GM23248 (cell line): ENCODE results near the gene BACE2. TPM values are rescaled to one million over a fixed set of nuclear protein-coding genes. Genes with fewer than 3 reads are reported as not detected.
"Not testable (repeated sequence)": the region's sequence is repeated elsewhere in the genome, so short reads cannot be mapped to it uniquely, and the experiment has no call there.

Source experiments
- DNase-seq: peaks from one replicate; pipeline ENCODE4 v3.0.0-alpha.2; 2015
- H2AFZ ChIP-seq: fragments of 200-600 bp; sonication (generic); 2 replicates; pipeline ENCODE4 v1.6.1; 2016; ENCODE audit warnings: antibody characterized with exemption
- H3F3A ChIP-seq: fragments of 200-600 bp; sonication (generic); 2 replicates; pipeline ENCODE4 v1.6.1; 2016; ENCODE audit warnings: mild to moderate bottlenecking, antibody characterized with exemption, mixed run types; ENCODE audit not compliant: insufficient read depth
- H3K27ac ChIP-seq: fragments of 200-600 bp; sonication (generic); 2 replicates; pipeline ENCODE4 v1.5.1; 2016; ENCODE audit warnings: mild to moderate bottlenecking
- H3K27me3 ChIP-seq: fragments of 200-600 bp; sonication (generic); replicated peaks from 2 replicates; pipeline ENCODE4 v1.6.1; 2016; ENCODE audit warnings: mild to moderate bottlenecking; ENCODE audit not compliant: insufficient read depth
- H3K36me3 ChIP-seq: fragments of 200-600 bp; sonication (generic); 2 replicates; pipeline ENCODE4 v1.6.1; 2016; ENCODE audit warnings: low read depth, mild to moderate bottlenecking
- H3K4me1 ChIP-seq: fragments of 200-600 bp; sonication (generic); 2 replicates; pipeline ENCODE4 v1.6.1; 2016; ENCODE audit warnings: mild to moderate bottlenecking; ENCODE audit not compliant: insufficient read depth
- H3K4me2 ChIP-seq: fragments of 200-600 bp; sonication (generic); one replicate; pipeline ENCODE4 v1.6.1; 2016; ENCODE audit warnings: mild to moderate bottlenecking; ENCODE audit not compliant: unreplicated experiment
- H3K4me3 ChIP-seq: fragments of 200-600 bp; sonication (generic); 2 replicates; pipeline ENCODE4 v1.5.1; 2016; ENCODE audit warnings: mild to moderate bottlenecking
- H3K79me2 ChIP-seq: fragments of 200-600 bp; sonication (generic); 2 replicates; pipeline ENCODE4 v1.6.1; 2016; ENCODE audit warnings: mild to moderate bottlenecking; ENCODE audit not compliant: insufficient read depth
- H3K9ac ChIP-seq: fragments of 200-600 bp; sonication (generic); 2 replicates; pipeline ENCODE4 v1.6.1; 2016; ENCODE audit warnings: mild to moderate bottlenecking
- H3K9me2 ChIP-seq: fragments of 200-600 bp; sonication (generic); 2 replicates; pipeline ENCODE4 v1.6.1; 2016; ENCODE audit warnings: mixed run types, mild to moderate bottlenecking, moderate library complexity; ENCODE audit not compliant: insufficient read depth
- H3K9me3 ChIP-seq: fragments of 200-600 bp; sonication (generic); one replicate; pipeline ENCODE4 v1.6.1; 2017; ENCODE audit warnings: low read depth
- H4K20me1 ChIP-seq: fragments of 200-600 bp; sonication (generic); 2 replicates; pipeline ENCODE4 v1.6.0; 2016; ENCODE audit not compliant: insufficient read depth
- EZH2 ChIP-seq: fragments of 200-600 bp; sonication (generic); IDR thresholded peaks from 2 replicates; pipeline ENCODE4 v1.6.1; 2018; ENCODE audit warnings: antibody characterized with exemption, mild to moderate bottlenecking; ENCODE audit not compliant: insufficient read depth, poor library complexity, severe bottlenecking
- EZH2phosphoT487 ChIP-seq: fragments of 200-600 bp; sonication (generic); IDR thresholded peaks from 2 replicates; pipeline ENCODE4 v1.6.1; 2018; ENCODE audit warnings: antibody characterized with exemption, moderate library complexity, mild to moderate bottlenecking, low read depth; ENCODE audit not compliant: insufficient read depth
- WGBS, 2 experiments: methylation state at CpG; one replicate each; pipeline ENCODE4 v1.1.6; 2015 to 2017; ENCODE audit warnings: low lambda C conversion rate in 2 of 2, low coverage in 1 of 2; ENCODE audit errors: missing lambda C conversion rate in 2 of 2; 5-methylcytosine and 5-hydroxymethylcytosine counted together
- in situ Hi-C: fragments of 300-500 bp; cut with MboI; formaldehyde crosslinking; loops from 2 replicates; pipeline ENCODE4 v1.15.0; 2020
- polyA plus RNA-seq: library from polyadenylated mRNA; unstranded; fragments of >200 nt; fragmentation: Nextera tagmentation; extraction: Ambion mirVana; gene quantifications from 2 replicates; pipeline ENCODE4 v1.2.1, GENCODE V29; 2016
- total RNA-seq: library from RNA; depleted of rRNA; stranded (reverse); fragments of >200 nt; shearing (Covaris generic); gene quantifications from 2 replicates; pipeline ENCODE4 v1.2.3, GENCODE V29; 2014

The BACE2 gene
- total and polyA plus RNA-seq, 2 experiments from 2014 or later: 69.5 to 97.8 TPM

DNA sequence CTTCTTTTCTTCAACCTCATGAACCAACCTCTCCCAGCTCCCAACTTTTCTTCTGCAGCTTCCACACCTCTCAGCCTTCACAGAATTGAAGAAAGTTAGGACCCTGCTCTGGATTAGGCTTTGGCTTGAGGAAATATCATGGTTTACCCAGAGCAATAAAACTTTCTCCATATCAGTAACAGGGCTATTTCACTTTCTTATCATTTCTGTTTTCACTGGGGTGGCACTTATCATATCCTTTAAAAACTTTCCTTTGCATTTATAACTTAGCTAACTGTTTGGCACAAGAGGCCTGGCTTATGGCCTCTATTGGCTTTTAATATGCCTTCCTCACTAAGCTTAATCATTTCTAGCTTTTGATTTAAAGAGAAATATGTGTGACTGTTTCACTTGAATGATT lies 139.3 kb downstream of the BACE2 start:
- Histone ChIP-seq H3K36me3 (no peaks in the 10 kb centered on the region), H3K27me3 (peaks cover 7% of the 10 kb centered on the region), H3K9me2 (no peaks in the 10 kb centered on the region), H3K4me3 (no peak overlapping the region), H3K9me3 (no peaks in the 10 kb centered on the region), H3K4me1 (no peaks in the 10 kb centered on the region), H3K79me2 (no peaks in the 10 kb centered on the region), H3F3A (no peaks in the 10 kb centered on the region), H2AFZ (no peak overlapping the region), H3K9ac (no peak overlapping the region), H4K20me1 (no peaks in the 10 kb centered on the region), H3K4me2 (no peak overlapping the region), H3K27ac (no peak overlapping the region)
- in situ Hi-C loops: no loop called here
- no peak for DNase-seq
- TF ChIP-seq EZH2phosphoT487 (no peak), EZH2 (no peak)

DNA sequence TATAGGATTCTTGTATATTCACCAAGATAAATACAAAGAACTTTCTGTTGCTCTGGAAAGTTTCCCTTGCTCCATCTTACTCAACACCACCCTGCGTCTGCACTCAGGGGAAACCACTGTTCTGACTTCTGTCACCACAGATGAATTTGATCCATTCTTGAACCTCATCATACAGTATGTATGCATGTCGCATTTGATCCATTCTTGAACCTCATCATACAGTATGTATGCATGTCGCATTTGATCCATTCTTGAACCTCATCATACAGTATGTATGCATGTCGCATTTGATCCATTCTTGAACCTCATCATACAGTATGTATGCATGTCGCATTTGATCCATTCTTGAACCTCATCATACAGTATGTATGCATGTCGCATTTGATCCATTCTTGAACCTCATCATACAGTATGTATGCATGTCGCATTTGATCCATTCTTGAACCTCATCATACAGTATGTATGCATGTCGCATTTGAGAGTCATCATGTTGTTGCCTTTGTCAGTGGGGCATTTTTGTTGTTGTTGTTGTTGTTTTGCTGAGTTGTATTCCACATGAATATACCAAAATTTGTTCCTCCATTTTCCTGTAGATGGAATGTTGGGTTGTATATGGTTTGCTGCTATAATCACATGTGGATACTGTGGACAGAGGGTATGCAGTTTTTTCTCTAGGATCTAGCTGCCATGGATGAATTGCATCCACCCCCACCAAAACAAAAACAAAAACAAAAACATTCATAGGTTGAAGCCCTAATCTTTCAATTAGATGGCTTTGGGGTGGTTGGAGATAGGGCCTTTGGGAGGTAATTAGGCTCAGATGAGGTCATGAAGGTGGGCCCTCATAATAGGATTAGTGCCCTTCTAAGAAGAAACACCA lies 145.6 kb downstream of the BACE2 start:
- H3K27ac ChIP-seq, H3K9ac ChIP-seq, H4K20me1 ChIP-seq, H3K9me2 ChIP-seq, H3K4me1 ChIP-seq, H3F3A ChIP-seq, in situ Hi-C loops, H3K36me3 ChIP-seq, H3K4me2 ChIP-seq, H3K9me3 ChIP-seq, H3K4me3 ChIP-seq, H3K79me2 ChIP-seq, DNase-seq, H2AFZ ChIP-seq: not testable (repeated sequence)
- H3K27me3 ChIP-seq: peaks cover 33% of the 10 kb centered on the region
- 69 to 73% methylated on average over 6 of the region's 8 CpGs for WGBS, 2 experiments

DNA sequence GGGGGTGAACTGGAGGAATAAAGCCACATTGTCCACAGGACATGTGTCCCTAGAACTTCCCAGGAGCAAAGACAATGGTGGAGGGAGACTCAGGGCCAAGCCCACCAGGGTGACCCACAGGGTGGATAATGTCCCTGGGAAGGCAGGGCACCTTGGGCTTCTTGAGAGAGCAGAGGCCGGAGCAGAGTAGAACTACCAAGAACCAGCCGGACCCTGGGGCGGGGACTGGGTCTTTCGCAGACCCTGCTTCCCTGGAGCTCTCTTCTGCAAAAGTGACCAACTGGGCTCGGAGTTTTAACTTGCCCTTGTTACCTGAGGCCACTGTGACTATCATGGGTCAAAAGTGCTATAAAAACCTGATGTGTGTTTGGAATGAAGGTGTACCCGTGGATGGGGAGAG lies 147.8 kb downstream of the BACE2 start:
- H3K79me2 ChIP-seq: no peaks in the 10 kb centered on the region
- in situ Hi-C loops: no loop called here
- 68 to 75% methylated on average over 6 of the region's 6 CpGs for WGBS, 2 experiments
- H3K4me2 ChIP-seq: no peak overlapping the region
- no peak for DNase-seq
- H3K4me1 ChIP-seq: no peaks in the 10 kb centered on the region
- no peak for TF ChIP-seq EZH2
- TF ChIP-seq EZH2phosphoT487: no peak
- H3K9me2 ChIP-seq: no peaks in the 10 kb centered on the region
- peaks cover 42% of the 10 kb centered on the region for H3K27me3 ChIP-seq
- H3K27ac ChIP-seq: no peak overlapping the region
- H3K4me3 ChIP-seq: no peak overlapping the region
- H3K9ac ChIP-seq: no peak overlapping the region
- no peaks in the 10 kb centered on the region for H3K9me3 ChIP-seq
- H4K20me1 ChIP-seq: no peaks in the 10 kb centered on the region
- no peaks in the 10 kb centered on the region for H3F3A ChIP-seq
- no peak overlapping the region for H2AFZ ChIP-seq
- no peaks in the 10 kb centered on the region for H3K36me3 ChIP-seq

DNA sequence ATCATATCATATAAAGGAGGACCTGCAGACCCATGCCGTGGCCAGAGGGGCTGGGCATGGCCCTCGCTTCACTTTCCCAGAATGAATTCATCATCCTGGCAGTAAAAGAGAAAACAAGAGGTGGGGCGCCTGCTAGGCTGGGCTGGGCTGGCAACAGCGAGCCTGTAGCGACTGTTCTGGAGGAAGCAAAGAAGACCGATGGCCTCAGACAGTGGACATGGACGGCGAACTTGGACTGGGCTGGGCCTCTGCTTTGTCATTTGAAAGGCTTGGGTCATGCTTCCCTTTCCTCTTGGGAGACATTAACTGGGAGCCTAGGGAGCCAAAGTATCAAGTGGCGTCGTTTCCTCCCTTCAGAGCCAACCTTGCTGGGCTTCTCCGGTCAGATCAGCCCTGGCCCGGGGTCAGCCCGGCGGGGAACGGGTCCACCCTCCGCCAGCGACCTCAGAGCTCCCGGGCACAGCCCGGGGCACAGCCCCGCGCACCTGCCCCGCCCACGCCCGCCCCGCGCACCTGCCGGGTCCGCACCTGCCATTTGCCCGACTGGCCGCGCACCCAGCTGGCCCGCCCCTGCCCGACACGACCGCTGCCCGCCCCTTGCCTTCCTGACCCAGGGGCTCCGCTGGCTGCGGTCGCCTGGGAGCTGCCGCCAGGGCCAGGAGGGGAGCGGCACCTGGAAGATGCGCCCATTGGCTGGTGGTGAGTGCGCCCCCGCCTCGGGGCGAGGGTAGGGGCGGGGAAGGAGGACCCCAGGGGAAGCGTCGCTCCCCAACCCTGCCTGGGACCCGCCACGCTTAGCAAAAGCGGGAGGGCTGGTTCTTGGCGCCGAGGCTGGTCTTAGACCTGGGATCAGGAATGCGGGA lies 148.5 kb downstream of the BACE2 start, which contains the start of gene FAM3B:
Gene FAM3B (plus strand): TSS at position 602 of the 863 bp plus-strand sequence. CDS start 79 bp downstream, at position 681.
- Histone ChIP-seq H3K4me1 (no peaks in the 10 kb centered on the region), H3K27me3 (peaks cover 46% of the 10 kb centered on the region), H3K4me3 (no peak within 1 kb of the TSS), H3K9me2 (no peaks in the 10 kb centered on the region), H4K20me1 (no peaks in the 10 kb centered on the region), H3F3A (no peaks in the 10 kb centered on the region), H2AFZ (no peak within 1 kb of the TSS), H3K9me3 (no peaks in the 10 kb centered on the region), H3K27ac (no peak within 1 kb of the TSS), H3K79me2 (no peaks in the 10 kb centered on the region), H3K4me2 (no peak within 1 kb of the TSS), H3K9ac (no peak within 1 kb of the TSS), H3K36me3 (no peaks in the 10 kb centered on the region)
- WGBS, 2 experiments: 3% methylated on average over 27 to 43 of the region's 55 CpGs
- in situ Hi-C loops: no loop called here
- DNase-seq: no peak
- no peak for TF ChIP-seq EZH2phosphoT487
- no peak for TF ChIP-seq EZH2
